ENCODE measurements around the gene SLC7A11.

DNA sequence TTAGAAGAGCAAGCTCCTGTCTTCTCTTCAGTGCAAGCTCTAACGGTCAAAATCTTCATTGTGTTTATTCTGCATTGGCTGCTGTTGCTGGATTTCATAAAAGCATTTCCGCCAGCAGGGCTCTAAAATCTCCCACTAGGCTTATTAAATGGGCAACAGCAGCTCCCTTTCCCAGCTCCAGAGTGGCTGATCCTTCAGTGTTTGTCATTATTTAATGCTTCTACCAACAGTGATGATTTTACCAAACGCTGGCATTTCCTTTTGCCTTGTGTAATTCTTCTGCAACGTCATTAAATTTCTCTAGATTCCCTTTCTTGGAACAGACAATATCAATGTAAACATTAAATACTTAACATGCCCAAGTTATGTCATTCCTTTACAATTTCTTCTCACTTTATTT lies 20.1 kb downstream of the SLC7A11 start:
- no peak for TF ChIP-seq POLR2AphosphoS5 (IDR thresholded peaks at IDR 0.05)
- no peak for TF ChIP-seq CTCF (IDR thresholded peaks at IDR 0.05)
- no peak for TF ChIP-seq POLR2A (IDR thresholded peaks at IDR 0.05)

Data from sigmoid colon (tissue), 4 donors.